ENCODE data around the gene CTLA4. TPM values are rescaled to one million over a fixed set of nuclear protein-coding genes. Genes with fewer than 3 reads are reported as not detected.

CTLA4 gene
- not detected for total RNA-seq
- long read RNA-seq: 0 reads

DNA sequence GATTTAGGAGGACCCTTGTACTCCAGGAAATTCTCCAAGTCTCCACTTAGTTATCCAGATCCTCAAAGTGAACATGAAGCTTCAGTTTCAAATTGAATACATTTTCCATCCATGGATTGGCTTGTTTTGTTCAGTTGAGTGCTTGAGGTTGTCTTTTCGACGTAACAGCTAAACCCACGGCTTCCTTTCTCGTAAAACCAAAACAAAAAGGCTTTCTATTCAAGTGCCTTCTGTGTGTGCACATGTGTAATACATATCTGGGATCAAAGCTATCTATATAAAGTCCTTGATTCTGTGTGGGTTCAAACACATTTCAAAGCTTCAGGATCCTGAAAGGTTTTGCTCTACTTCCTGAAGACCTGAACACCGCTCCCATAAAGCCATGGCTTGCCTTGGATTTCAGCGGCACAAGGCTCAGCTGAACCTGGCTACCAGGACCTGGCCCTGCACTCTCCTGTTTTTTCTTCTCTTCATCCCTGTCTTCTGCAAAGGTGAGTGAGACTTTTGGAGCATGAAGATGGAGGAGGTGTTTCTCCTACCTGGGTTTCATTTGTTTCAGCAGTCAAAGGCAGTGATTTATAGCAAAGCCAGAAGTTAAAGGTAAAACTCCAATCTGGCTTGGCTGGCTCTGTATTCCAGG, at the start of gene CTLA4:
CTLA4 (plus strand) TSS at position 211 of the 640 bp plus-strand sequence; CDS start at position 383, 172 bp downstream.
- Histone ChIP-seq H3K4me3 (no peak within 1 kb of the TSS), H3K4me1 (no peaks in the 10 kb centered on the region), H3K27me3 (no peaks in the 10 kb centered on the region), H3K9me3 (no peaks in the 10 kb centered on the region), H3K27ac (no peak within 1 kb of the TSS), H3K36me3 (no peaks in the 10 kb centered on the region)
- intact Hi-C loops (cut with DNase I): no loop called here
- no peak for DNase-seq
- no peak for ATAC-seq
- WGBS (ENCODE audit: insufficient coverage, low coverage, low lambda C conversion rate, missing lambda C conversion rate): 70% methylated on average over 6 of the region's 6 CpGs
- TF ChIP-seq, protein P1, sequence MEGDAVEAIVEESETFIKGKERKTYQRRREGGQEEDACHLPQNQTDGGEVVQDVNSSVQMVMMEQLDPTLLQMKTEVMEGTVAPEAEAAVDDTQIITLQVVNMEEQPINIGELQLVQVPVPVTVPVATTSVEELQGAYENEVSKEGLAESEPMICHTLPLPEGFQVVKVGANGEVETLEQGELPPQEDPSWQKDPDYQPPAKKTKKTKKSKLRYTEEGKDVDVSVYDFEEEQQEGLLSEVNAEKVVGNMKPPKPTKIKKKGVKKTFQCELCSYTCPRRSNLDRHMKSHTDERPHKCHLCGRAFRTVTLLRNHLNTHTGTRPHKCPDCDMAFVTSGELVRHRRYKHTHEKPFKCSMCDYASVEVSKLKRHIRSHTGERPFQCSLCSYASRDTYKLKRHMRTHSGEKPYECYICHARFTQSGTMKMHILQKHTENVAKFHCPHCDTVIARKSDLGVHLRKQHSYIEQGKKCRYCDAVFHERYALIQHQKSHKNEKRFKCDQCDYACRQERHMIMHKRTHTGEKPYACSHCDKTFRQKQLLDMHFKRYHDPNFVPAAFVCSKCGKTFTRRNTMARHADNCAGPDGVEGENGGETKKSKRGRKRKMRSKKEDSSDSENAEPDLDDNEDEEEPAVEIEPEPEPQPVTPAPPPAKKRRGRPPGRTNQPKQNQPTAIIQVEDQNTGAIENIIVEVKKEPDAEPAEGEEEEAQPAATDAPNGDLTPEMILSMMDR (IDR thresholded peaks at IDR 0.05): no peak

DNA sequence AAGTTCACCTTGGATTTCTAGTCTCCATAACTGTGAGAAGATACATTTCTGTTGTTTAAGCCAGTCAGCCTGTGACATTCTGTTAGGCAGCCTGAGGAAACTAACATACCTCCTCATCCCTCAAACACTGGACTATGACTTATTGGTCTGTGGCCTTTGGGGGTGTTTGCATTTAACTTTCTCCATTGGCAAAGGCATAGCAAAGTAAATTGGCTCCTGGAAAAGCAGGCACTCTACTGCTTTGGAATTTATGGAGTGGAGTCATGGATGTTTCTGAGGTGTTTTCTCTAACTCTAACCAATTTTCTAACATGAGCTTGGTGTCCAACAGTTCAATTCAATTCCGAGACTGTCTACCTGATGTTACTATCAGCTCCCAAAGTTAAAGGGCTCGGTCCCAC, 48.9 kb upstream of the CTLA4 start:
- Histone ChIP-seq H3K4me1 (peaks cover 0 to 19% (median 4%) of the 10 kb centered on the region in 4 donors), H3K4me3 (no peak overlapping the region), H3K27me3 (no peaks in the 10 kb centered on the region), H3K9me3 (no peaks in the 10 kb centered on the region), H3K36me3 (no peaks in the 10 kb centered on the region), H3K27ac (no peak overlapping the region)
- intact Hi-C loops (cut with DNase I): no loop called here
- ATAC-seq (no peak), DNase-seq (no peak)
- 100% methylated on average over 2 of the region's 2 CpGs for WGBS (ENCODE audit: insufficient coverage, low coverage, low lambda C conversion rate, missing lambda C conversion rate)
- TF ChIP-seq POLR2A (IDR thresholded peaks at IDR 0.05): no peak
- TF ChIP-seq, protein P1 (IDR thresholded peaks at IDR 0.05): no peak

DNA sequence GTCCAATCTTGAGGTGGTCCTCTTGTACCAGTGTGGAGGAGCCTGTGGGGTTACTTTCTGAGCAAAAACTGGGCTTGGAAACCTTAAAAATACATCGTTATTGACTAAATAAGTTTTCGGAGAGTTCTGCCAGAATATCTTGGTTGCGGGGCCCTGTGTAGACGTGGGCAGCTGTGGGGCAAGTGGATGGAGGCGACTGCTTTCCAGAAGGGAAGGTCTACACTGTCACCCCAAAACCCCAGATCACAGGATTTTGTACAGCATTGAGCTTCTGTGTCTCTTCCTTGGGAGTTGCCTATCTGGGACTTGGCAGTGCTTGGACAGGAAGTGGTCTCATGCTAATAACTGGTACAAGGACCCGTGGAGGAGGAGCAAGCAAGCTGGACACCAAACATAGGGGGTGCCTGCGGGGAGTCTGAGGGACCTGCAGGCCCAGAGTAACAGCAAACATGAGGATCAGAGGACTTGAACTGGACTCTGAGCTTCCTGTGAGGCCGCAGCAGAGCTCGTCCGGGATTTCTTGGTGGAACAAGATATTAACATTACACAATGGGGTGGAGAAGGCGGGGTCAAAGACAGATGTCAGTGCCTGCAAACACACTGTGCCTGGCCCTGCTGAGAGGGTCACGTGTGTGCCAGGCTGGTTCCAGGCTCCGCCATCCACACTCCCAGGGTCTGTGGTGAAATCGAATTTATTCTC, 48.0 kb upstream of the CTLA4 start:
- ATAC-seq (peak in 3 of 4 donors; percentile 51 to 73 (median 55)), DNase-seq (peak in 2 of 3 donors; percentile 31 to 59)
- H3K36me3 ChIP-seq: no peaks in the 10 kb centered on the region
- TF ChIP-seq, protein P1 (IDR thresholded peaks at IDR 0.05): no peak
- no peak for TF ChIP-seq POLR2A (IDR thresholded peaks at IDR 0.05)
- H3K27me3 ChIP-seq: no peaks in the 10 kb centered on the region
- H3K9me3 ChIP-seq: no peaks in the 10 kb centered on the region
- peak overlapping the region in 1 of 3 donors; percentile 4 for H3K4me3 ChIP-seq
- WGBS (ENCODE audit: insufficient coverage, low coverage, low lambda C conversion rate, missing lambda C conversion rate): 77% methylated on average over 12 of the region's 14 CpGs
- intact Hi-C loops (cut with DNase I): no loop called here
- peaks cover 0 to 9% (median 3%) of the 10 kb centered on the region in 4 donors for H3K4me1 ChIP-seq
- H3K27ac ChIP-seq: no peak overlapping the region

DNA sequence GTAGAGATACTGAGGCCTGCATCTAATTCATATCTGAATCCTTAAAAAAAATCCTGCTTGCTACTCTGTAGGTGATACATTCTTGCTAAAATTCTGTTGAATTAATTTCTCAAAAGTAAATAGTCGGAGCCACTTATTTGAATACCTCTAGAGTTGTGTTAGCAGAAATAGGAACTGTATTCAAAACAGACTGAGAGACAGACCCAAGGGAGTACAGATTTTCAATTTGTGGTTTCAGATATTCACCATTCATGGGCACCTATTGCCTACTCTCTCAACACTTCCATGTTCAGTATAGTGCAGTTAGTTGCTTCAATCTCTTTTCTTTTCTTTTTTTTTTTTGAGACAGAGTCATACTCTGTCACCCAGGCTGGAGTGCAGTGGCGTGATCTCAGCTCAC, 46.6 kb upstream of the CTLA4 start:
- 100% methylated on average over 1 of the region's 2 CpGs for WGBS (ENCODE audit: insufficient coverage, low coverage, low lambda C conversion rate, missing lambda C conversion rate)
- intact Hi-C loops (cut with DNase I): no loop called here
- Histone ChIP-seq H3K4me3 (no peak overlapping the region), H3K27ac (no peak overlapping the region), H3K9me3 (no peaks in the 10 kb centered on the region), H3K36me3 (no peaks in the 10 kb centered on the region), H3K27me3 (no peaks in the 10 kb centered on the region), H3K4me1 (peaks cover 0 to 3% (median 0%) of the 10 kb centered on the region in 4 donors)
- ATAC-seq (no peak), DNase-seq (no peak)
- TF ChIP-seq POLR2A (IDR thresholded peaks at IDR 0.05): no peak
- TF ChIP-seq, protein P1 (IDR thresholded peaks at IDR 0.05): no peak
